ENCODE measurements around the gene ITGAD. TPM values are rescaled to one million over a fixed set of nuclear protein-coding genes. Genes with fewer than 3 reads are reported as not detected.

The ITGAD gene
- total and polyA plus RNA-seq, 2 of the 13 experiments (the other 11 are each of a cell fraction or from before 2014, with no cell fraction given): not detected

GRCh38 chr16:31371619-31372484, 21.3 kb upstream of the ITGAD start (continued):
- TF ChIP-seq ZFP90 (CRISPR knock-in tag; IDR thresholded peaks at IDR 0.05; ENCODE audit: borderline replicate concordance): 0 out of 2 replicates have a peak, but pooled peaks have one; percentile 66
- TF ChIP-seq GTF2F1 (IDR thresholded peaks at IDR 0.05; ENCODE audit: low read length): no peak
- no peak for TF ChIP-seq CHCHD3 (CRISPR knock-in tag; IDR thresholded peaks at IDR 0.05)
- TF ChIP-seq ZSCAN30 (CRISPR knock-in tag; IDR thresholded peaks at IDR 0.05): no peak
- peak; percentile 60; the same call in 1 of the 2 replicates for TF ChIP-seq MAX (IDR thresholded peaks at IDR 0.05)
- TF ChIP-seq MBNL3 (CRISPR knock-in tag; conservative IDR thresholded peaks at IDR 0.05): no peak
- TF ChIP-seq SP140L (CRISPR knock-in tag; IDR thresholded peaks at IDR 0.05; ENCODE audit: borderline replicate concordance): no peak
- TF ChIP-seq FOXP4 (CRISPR knock-in tag; IDR thresholded peaks at IDR 0.05): peak; percentile 15; the same call in 1 of the 2 replicates
- TF ChIP-seq ZNF251 (CRISPR knock-in tag; IDR thresholded peaks at IDR 0.05): no peak
- 0 out of 2 replicates have a peak, but pooled peaks have one; percentile 23 for TF ChIP-seq KAT8 (CRISPR knock-in tag; IDR thresholded peaks at IDR 0.05)
- TF ChIP-seq HDAC6 (IDR thresholded peaks at IDR 0.05; ENCODE audit: low read depth, low read length): no peak
- TF ChIP-seq ZKSCAN8 (CRISPR knock-in tag; IDR thresholded peaks at IDR 0.05; ENCODE audit: borderline replicate concordance): no peak
- no peak; the same call in 1 of the 2 replicates for TF ChIP-seq ZNF839 (CRISPR knock-in tag; IDR thresholded peaks at IDR 0.05; ENCODE audit: borderline replicate concordance)
- TF ChIP-seq TMF1 (CRISPR knock-in tag; IDR thresholded peaks at IDR 0.05; ENCODE audit: low read depth): no peak
- peak; percentile 37; the same call in 1 of the 2 replicates for TF ChIP-seq ZIK1 (CRISPR knock-in tag; IDR thresholded peaks at IDR 0.05; ENCODE audit: borderline replicate concordance, low read depth)
- no peak for TF ChIP-seq LCORL (IDR thresholded peaks at IDR 0.05)
- peak; percentile 83 for TF ChIP-seq LCORL (CRISPR knock-in tag; IDR thresholded peaks at IDR 0.05)
- no peak for TF ChIP-seq RFX5 (IDR thresholded peaks at IDR 0.05; ENCODE audit: low read depth, low read length)
- peak; percentile 23; the same call in 1 of the 2 replicates for TF ChIP-seq THRA (CRISPR knock-in tag; IDR thresholded peaks at IDR 0.05; ENCODE audit: borderline replicate concordance)
- TF ChIP-seq ATF5 (CRISPR knock-in tag; IDR thresholded peaks at IDR 0.05; ENCODE audit: low read depth): no peak; the same call in 1 of the 2 replicates
- TF ChIP-seq HDAC1 (CRISPR knock-in tag; IDR thresholded peaks at IDR 0.05): peak; percentile 42
- TF ChIP-seq ZNF710 (CRISPR knock-in tag; IDR thresholded peaks at IDR 0.05; ENCODE audit: borderline replicate concordance): 0 out of 2 replicates have a peak, but pooled peaks have one; percentile 36
- TF ChIP-seq MZF1 (CRISPR knock-in tag; IDR thresholded peaks at IDR 0.05; ENCODE audit: borderline replicate concordance): no peak
- TF ChIP-seq ZFP62 (CRISPR knock-in tag; IDR thresholded peaks at IDR 0.05): no peak

All from HepG2 (cell line).